Panc1 (cell line): ENCODE measurements around the gene KNSTRN.

Source experiments
- POLR2AphosphoS5 ChIP-seq: IDR thresholded peaks from 2 replicates; pipeline ENCODE4 v1.6.1; 2012; ENCODE audit warnings: mild to moderate bottlenecking, low read depth, low read length, moderate library complexity
- TCF7L2 ChIP-seq: IDR thresholded peaks from 2 replicates; pipeline ENCODE4 v1.6.1; 2011; ENCODE audit warnings: mild to moderate bottlenecking, low read depth, low read length, inconsistent platforms
- TF ChIP-seq, protein P1 (sequence below): fragments of 450-650 bp; IDR thresholded peaks from 2 replicates; pipeline ENCODE4 v1.5.1; 2017; ENCODE audit warnings: mild to moderate bottlenecking

DNA sequence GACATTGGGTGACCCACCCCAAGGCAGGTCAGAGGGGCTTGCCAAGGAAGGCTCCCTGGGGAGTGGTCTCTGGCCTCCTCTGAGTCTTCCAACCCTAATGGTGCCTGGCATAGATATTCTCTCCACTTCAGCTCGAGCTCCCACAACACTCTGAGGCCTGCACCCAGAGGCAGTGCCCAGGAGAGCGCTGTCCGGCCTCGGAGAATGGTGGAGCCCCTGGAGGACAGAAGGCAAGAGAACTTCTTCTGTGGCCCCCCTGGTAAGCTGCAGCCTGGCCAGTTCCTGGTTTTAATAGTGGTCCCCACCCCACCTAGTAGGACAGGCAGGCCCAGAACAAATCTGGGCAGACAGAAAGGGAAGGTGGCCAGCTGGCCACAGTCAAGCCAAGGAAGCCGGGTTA, 17.5 kb upstream of the KNSTRN start:
- TF ChIP-seq, protein P1, sequence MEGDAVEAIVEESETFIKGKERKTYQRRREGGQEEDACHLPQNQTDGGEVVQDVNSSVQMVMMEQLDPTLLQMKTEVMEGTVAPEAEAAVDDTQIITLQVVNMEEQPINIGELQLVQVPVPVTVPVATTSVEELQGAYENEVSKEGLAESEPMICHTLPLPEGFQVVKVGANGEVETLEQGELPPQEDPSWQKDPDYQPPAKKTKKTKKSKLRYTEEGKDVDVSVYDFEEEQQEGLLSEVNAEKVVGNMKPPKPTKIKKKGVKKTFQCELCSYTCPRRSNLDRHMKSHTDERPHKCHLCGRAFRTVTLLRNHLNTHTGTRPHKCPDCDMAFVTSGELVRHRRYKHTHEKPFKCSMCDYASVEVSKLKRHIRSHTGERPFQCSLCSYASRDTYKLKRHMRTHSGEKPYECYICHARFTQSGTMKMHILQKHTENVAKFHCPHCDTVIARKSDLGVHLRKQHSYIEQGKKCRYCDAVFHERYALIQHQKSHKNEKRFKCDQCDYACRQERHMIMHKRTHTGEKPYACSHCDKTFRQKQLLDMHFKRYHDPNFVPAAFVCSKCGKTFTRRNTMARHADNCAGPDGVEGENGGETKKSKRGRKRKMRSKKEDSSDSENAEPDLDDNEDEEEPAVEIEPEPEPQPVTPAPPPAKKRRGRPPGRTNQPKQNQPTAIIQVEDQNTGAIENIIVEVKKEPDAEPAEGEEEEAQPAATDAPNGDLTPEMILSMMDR = no peak
- no peak for TF ChIP-seq POLR2AphosphoS5
- no peak for TF ChIP-seq TCF7L2
